H1 (cell line): ENCODE data around the gene ABI3BP. TPM values are rescaled to one million over a fixed set of nuclear protein-coding genes. Genes with fewer than 3 reads are reported as not detected.

Experiments
- CTCF ChIA-PET: fragments of 300-600 bp; sonication (Branson Sonifier 250); formaldehyde crosslinking; loops from one replicate; lab custom pipeline; 2021; ENCODE audit not compliant: partially characterized antibody; lab: Charles Lee
- POLR2A ChIA-PET: fragments of 300-600 bp; sonication (Branson Sonifier 250); formaldehyde crosslinking; loops from one replicate; lab custom pipeline; 2021; ENCODE audit warnings: inconsistent platforms; ENCODE audit not compliant: partially characterized antibody; lab: Charles Lee
- DNase-seq, 2 experiments: peaks; one replicate each; pipeline versions ENCODE4 v3.0.0 to v3.0.0-alpha.2; 2010 to 2022; ENCODE audit warnings: low spot score in 2 of 2, low read depth in 1 of 2, mixed read lengths in 1 of 2
- FAIRE-seq: peaks from 2 replicates; lab custom pipeline; 2011; peaks lifted over from hg19 to GRCh38; lab: Jason Lieb, UNC
- H2AFZ ChIP-seq: 2 replicates; pipeline ENCODE4 v1.8.1; 2012; ENCODE audit warnings: low read length, inconsistent platforms
- H2AK5ac ChIP-seq: 2 replicates; pipeline ENCODE4 v1.6.1; 2013; ENCODE audit warnings: low read depth, low read length
- H2BK120ac ChIP-seq: replicated peaks from 2 replicates; pipeline ENCODE3; 2013; ENCODE audit warnings: low read depth, low read length, inconsistent platforms
- H2BK12ac ChIP-seq: 2 replicates; pipeline ENCODE4 v1.6.1; 2013; ENCODE audit warnings: low read depth, low read length
- H2BK15ac ChIP-seq: 2 replicates; pipeline ENCODE4 v1.6.1; 2013; ENCODE audit warnings: low read length
- H2BK20ac ChIP-seq: 2 replicates; pipeline ENCODE4 v1.6.1; 2013; ENCODE audit warnings: low read length
- H2BK5ac ChIP-seq: 2 replicates; pipeline ENCODE4 v1.6.1; 2013; ENCODE audit warnings: low read depth, low read length
- H3K14ac ChIP-seq: 2 replicates; pipeline ENCODE4 v1.6.1; 2013; ENCODE audit warnings: inconsistent platforms; ENCODE audit not compliant: insufficient read length
- H3K18ac ChIP-seq: 2 replicates; pipeline ENCODE4 v1.6.1; 2013; ENCODE audit warnings: low read length; ENCODE audit errors: extremely low read depth
- H3K23ac ChIP-seq: 2 replicates; pipeline ENCODE4 v1.6.1; 2013; ENCODE audit warnings: inconsistent platforms; ENCODE audit not compliant: insufficient read length
- H3K23me2 ChIP-seq: 2 replicates; pipeline ENCODE4 v1.6.1; 2013; ENCODE audit warnings: low read depth, low read length
- H3K27ac ChIP-seq: 2 replicates; pipeline ENCODE4 v1.6.1; 2011; ENCODE audit warnings: low read depth, low read length, inconsistent platforms
- H3K27me3 ChIP-seq, 4 experiments: replicated peaks in 1 of 4; 1 replicate in 1 of 4; 2 replicates in 3 of 4; pipeline versions ENCODE4 v1.6.1 to v1.8.1; 2011 to 2013; ENCODE audit warnings: low read length in 3 of 4, mild to moderate bottlenecking in 3 of 4, inconsistent platforms in 2 of 4, mixed read lengths in 2 of 4, moderate library complexity in 1 of 4; ENCODE audit not compliant: control insufficient read depth in 3 of 4, insufficient read depth in 3 of 4; ENCODE audit errors: extremely low read depth in 1 of 4
- H3K36me3 ChIP-seq, 4 experiments: 2 replicates each; pipeline versions ENCODE4 v1.6.1 to v1.8.1; 2011 to 2013; ENCODE audit warnings: mild to moderate bottlenecking in 4 of 4, low read length in 3 of 4, moderate library complexity in 2 of 4, control low read depth in 1 of 4, inconsistent platforms in 1 of 4; ENCODE audit not compliant: insufficient read depth in 4 of 4, control insufficient read depth in 2 of 4
- H3K4ac ChIP-seq: replicated peaks from 2 replicates; pipeline ENCODE3; 2013; ENCODE audit warnings: low read length, low read depth, mixed read lengths, inconsistent platforms; ENCODE audit not compliant: insufficient read length
- H3K4me1 ChIP-seq, 4 experiments: replicated peaks in 1 of 4; 1 replicate in 1 of 4; 2 replicates in 3 of 4; pipeline versions ENCODE4 v1.6.1 to v1.8.1; 2011 to 2013; ENCODE audit warnings: low read length in 3 of 4, inconsistent platforms in 2 of 4, mixed read lengths in 1 of 4; ENCODE audit not compliant: insufficient read depth in 4 of 4, control insufficient read depth in 3 of 4
- H3K4me2 ChIP-seq, 2 experiments: 2 replicates each; pipeline versions ENCODE4 v1.6.1 to v1.8.1; 2011 to 2013; ENCODE audit warnings: low read depth in 2 of 2, low read length in 2 of 2, control low read depth in 1 of 2, inconsistent platforms in 1 of 2, mild to moderate bottlenecking in 1 of 2; ENCODE audit not compliant: insufficient read depth in 1 of 2
- H3K4me3 ChIP-seq, 4 experiments: fragments of 200-600, 300-600 bp in 1 of 4; sonication (generic), shearing (Covaris generic), sonication (Bioruptor Twin) in 1 of 4; 2 replicates each; pipeline versions ENCODE4 v1.5.1 to v1.8.1; 2011 to 2016; ENCODE audit warnings: low read length in 4 of 4, low read depth in 3 of 4, control low read depth in 2 of 4, inconsistent platforms in 2 of 4, mild to moderate bottlenecking in 2 of 4, mixed read lengths in 1 of 4, moderate library complexity in 1 of 4; ENCODE audit not compliant: insufficient read depth in 2 of 4; ENCODE audit errors: extremely low read depth in 1 of 4
- H3K56ac ChIP-seq: replicated peaks from 2 replicates; pipeline ENCODE3; 2013; ENCODE audit warnings: low read depth, mild to moderate bottlenecking, mixed read lengths, low read length, inconsistent platforms; ENCODE audit not compliant: insufficient read length
- H3K79me1 ChIP-seq: 2 replicates; pipeline ENCODE4 v1.6.1; 2013; ENCODE audit warnings: low read depth, low read length, control low read depth
- H3K79me2 ChIP-seq, 2 experiments: 2 replicates each; pipeline versions ENCODE4 v1.6.1 to v1.8.1; 2012 to 2013; ENCODE audit warnings: low read length in 2 of 2, mild to moderate bottlenecking in 2 of 2, inconsistent platforms in 1 of 2; ENCODE audit not compliant: insufficient read depth in 2 of 2, control insufficient read depth in 1 of 2
- H3K9ac ChIP-seq, 4 experiments: replicated peaks in 1 of 4; 1 replicate in 1 of 4; 2 replicates in 3 of 4; pipeline versions ENCODE4 v1.6.1 to v1.8.1; 2011 to 2013; ENCODE audit warnings: low read depth in 3 of 4, low read length in 3 of 4, control low read depth in 2 of 4, mild to moderate bottlenecking in 2 of 4, moderate library complexity in 2 of 4, inconsistent platforms in 1 of 4; ENCODE audit errors: extremely low read depth in 1 of 4
- H3K9me3 ChIP-seq, 2 experiments: 2 replicates each; pipeline versions ENCODE4 v1.6.1 to v1.8.1; 2012 to 2013; ENCODE audit warnings: mild to moderate bottlenecking in 2 of 2, moderate library complexity in 2 of 2, control low read depth in 1 of 2, inconsistent platforms in 1 of 2, low read depth in 1 of 2, low read length in 1 of 2, mixed read lengths in 1 of 2; ENCODE audit not compliant: insufficient read depth in 2 of 2
- H4K20me1 ChIP-seq, 2 experiments: replicated peaks in 1 of 2; 2 replicates each; pipeline versions ENCODE3 to v1.8.1; 2011 to 2013; ENCODE audit warnings: inconsistent platforms in 2 of 2, low read length in 2 of 2, mild to moderate bottlenecking in 1 of 2; ENCODE audit not compliant: insufficient read depth in 2 of 2, control insufficient read depth in 1 of 2
- H4K5ac ChIP-seq: 2 replicates; pipeline ENCODE4 v1.6.1; 2013; ENCODE audit warnings: low read length, low read depth, mixed read lengths, inconsistent platforms; ENCODE audit not compliant: insufficient read length
- H4K8ac ChIP-seq: 2 replicates; pipeline ENCODE4 v1.8.0; 2013; ENCODE audit warnings: mild to moderate bottlenecking, moderate library complexity, low read length, inconsistent platforms; ENCODE audit not compliant: insufficient read depth; ENCODE audit errors: extremely low read depth
- H4K91ac ChIP-seq: replicated peaks from 2 replicates; pipeline ENCODE3; 2013; ENCODE audit warnings: low read length, mixed read lengths, inconsistent platforms; ENCODE audit not compliant: insufficient read length
- CHD2 ChIP-seq: IDR thresholded peaks from 2 replicates; pipeline ENCODE4 v1.6.1; 2012; ENCODE audit warnings: low read length, improper control_type of control experiment
- CTBP2 ChIP-seq: IDR thresholded peaks from 2 replicates; pipeline ENCODE4 v1.7.0; 2011; ENCODE audit warnings: borderline replicate concordance, mild to moderate bottlenecking, moderate library complexity, mixed read lengths, low read length; ENCODE audit not compliant: insufficient read depth, insufficient read length
- EGR1 ChIP-seq: IDR thresholded peaks from 2 replicates; pipeline ENCODE4 v1.6.1; 2011; ENCODE audit warnings: low read depth, low read length, borderline replicate concordance
- JUND ChIP-seq: IDR thresholded peaks from 2 replicates; pipeline ENCODE4 v1.6.1; 2011; ENCODE audit warnings: mild to moderate bottlenecking, improper control_type of control experiment, low read length
- MAX ChIP-seq: IDR thresholded peaks from 2 replicates; pipeline ENCODE4 v1.6.1; 2012; ENCODE audit warnings: inconsistent platforms
- POLR2AphosphoS5 ChIP-seq: IDR thresholded peaks from 2 replicates; pipeline ENCODE4 v1.6.1; 2011; ENCODE audit warnings: low read depth, low read length
- RFX5 ChIP-seq: IDR thresholded peaks from 2 replicates; pipeline ENCODE4 v1.6.1; 2011; ENCODE audit warnings: low read depth, low read length, improper control_type of control experiment, borderline replicate concordance
- SIN3A ChIP-seq, 2 experiments: IDR thresholded peaks in 1 of 2; conservative IDR thresholded peaks in 1 of 2; 2 replicates each; pipeline ENCODE4 v1.6.1; 2011 to 2012; ENCODE audit warnings: low read length in 2 of 2, improper control_type of control experiment in 1 of 2, low read depth in 1 of 2, mild to moderate bottlenecking in 1 of 2
- SIRT6 ChIP-seq: IDR thresholded peaks from one replicate; pipeline ENCODE4 v1.7.1; 2012; ENCODE audit warnings: low read length, inconsistent platforms
- SIX5 ChIP-seq: IDR thresholded peaks from 2 replicates; pipeline ENCODE4 v1.6.1; 2011; ENCODE audit warnings: mild to moderate bottlenecking, low read depth, low read length
- SP2 ChIP-seq: IDR thresholded peaks from 2 replicates; pipeline ENCODE4 v1.6.1; 2012; ENCODE audit warnings: mild to moderate bottlenecking, low read length, inconsistent platforms
- USF2 ChIP-seq: IDR thresholded peaks from 2 replicates; pipeline ENCODE4 v1.6.1; 2011; ENCODE audit warnings: low read length, improper control_type of control experiment
- YY1 ChIP-seq: IDR thresholded peaks from 2 replicates; pipeline ENCODE4 v1.6.1; 2011; ENCODE audit warnings: low read depth, mild to moderate bottlenecking, low read length
- WGBS, 2 experiments: shearing (Covaris generic) in 1 of 2; methylation state at CpG; one replicate each; pipeline versions ENCODE4 v1.1.6 to v1.1.7; 2013 to 2015; ENCODE audit warnings: low lambda C conversion rate in 2 of 2, mixed read lengths in 2 of 2, inconsistent platforms in 1 of 2, low coverage in 1 of 2, missing lambda C conversion rate in 1 of 2; ENCODE audit not compliant: insufficient replicate concordance in 2 of 2, insufficient coverage in 1 of 2, insufficient read length in 1 of 2; ENCODE audit errors: extremely low coverage in 1 of 2, missing lambda C conversion rate in 1 of 2; 5-methylcytosine and 5-hydroxymethylcytosine counted together
- polyA plus RNA-seq, 7 experiments: library from polyadenylated mRNA; depleted of rRNA in 3 of 7; stranded (reverse) in 5 of 7; unstranded in 2 of 7; fragments of >200 nt in 5 of 7; fragments of 200-250 nt in 2 of 7; gene quantifications; 1 replicate in 5 of 7; 2 replicates in 1 of 7; 4 replicates in 1 of 7; pipeline versions ENCODE4 v1.2.1 to v1.2.3, GENCODE V29; 2011 to 2013; ENCODE audit warnings: missing spikeins in 2 of 7, mixed read lengths in 2 of 7
- total RNA-seq: library from RNA; stranded (reverse); fragmentation: NEBNext Ultra II Directional; extraction: Animal tissue kit (Norgen Biotek cat#: 25700); gene quantifications from 2 replicates; pipeline ENCODE4 v1.2.1, GENCODE V29; 2021

ABI3BP gene
- total and polyA plus RNA-seq, 2 of the 8 experiments (the other 6 are each of a cell fraction or from before 2014, with no cell fraction given): 0.08 to 0.32 TPM

- Histone ChIP-seq H3K27ac (no peak overlapping the region), H4K5ac (no peak overlapping the region), H2BK12ac (no peak overlapping the region), H3K4ac (no peak overlapping the region), H3K9me3 (0 out of 4 replicates have a peak, but pooled peaks cover 0 to 2% of the 10 kb centered on the region in 2 experiments), H3K4me1 (no peaks in the 10 kb centered on the region), H3K4me3 (no peak overlapping the region), H3K79me2 (no peaks in the 10 kb centered on the region), H3K18ac (no peak overlapping the region), H3K36me3 (no peaks in the 10 kb centered on the region), H3K14ac (no peak overlapping the region), H2AK5ac (no peak overlapping the region), H2BK120ac (no peak overlapping the region), H2BK15ac (no peak overlapping the region), H2BK5ac (no peak overlapping the region), H3K27me3 (no peaks in the 10 kb centered on the region), H3K23ac (no peak overlapping the region), H3K4me2 (no peak overlapping the region), H3K79me1 (no peaks in the 10 kb centered on the region), H3K56ac (no peak overlapping the region), H2AFZ (no peak overlapping the region), H3K9ac (no peak overlapping the region), H4K8ac (no peak overlapping the region), H4K20me1 (no peaks in the 10 kb centered on the region), H3K23me2 (no peaks in the 10 kb centered on the region; the same call in 1 of the 2 replicates), H4K91ac (no peak overlapping the region), H2BK20ac (no peak overlapping the region)
- no peak for DNase-seq
- POLR2A ChIA-PET: no interaction called here
- CTCF ChIA-PET: no interaction called here
- whole genome bisulfite sequencing, 2 experiments: 93% methylated on average over 3 of the region's 3 CpGs; no CpG with 5 or more reads in 1 of the 2 experiments
- FAIRE-seq: no peak
- TF ChIP-seq RFX5 (no peak), CTBP2 (no peak), CHD2 (no peak), MAX (no peak), EGR1 (no peak), SIN3A (conservative IDR thresholded peaks at IDR 0.05 in 1 of 2, IDR thresholded peaks at IDR 0.05 in 1 of 2; ENCODE audit: low read depth in 1 of 2, low read length in 2 of 2) (no peak), POLR2AphosphoS5 (no peak), YY1 (no peak), SIRT6 (no peak), SIX5 (no peak), SP2 (no peak), USF2 (no peak), JUND (no peak)
Measured at GRCh38 chr3:100954199-100954935, 38.9 kb downstream of the ABI3BP start.
